Measurements from ENCODE around the gene KIF2C.

The KIF2C gene

DNA sequence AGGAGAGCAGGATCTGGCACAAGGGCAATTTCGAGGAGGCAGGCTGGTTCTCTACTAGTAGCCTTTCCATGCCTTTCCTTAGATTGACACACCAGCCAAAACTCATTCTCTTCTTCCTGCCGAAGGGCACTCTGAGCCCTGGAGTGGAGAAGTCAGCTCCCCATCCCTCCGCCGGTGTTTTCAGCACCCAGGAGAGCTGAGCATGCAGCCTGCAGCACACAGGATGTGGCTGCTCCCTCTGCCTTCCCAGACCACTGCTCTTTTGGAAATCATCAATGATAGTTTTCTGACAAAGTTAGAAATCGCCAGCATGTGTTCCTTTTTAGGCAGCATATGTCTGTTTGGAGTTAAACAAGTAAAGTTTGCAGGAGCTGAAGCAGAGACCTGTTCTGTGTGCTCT lies 20.3 kb upstream of the KIF2C start:
- H3K27ac ChIP-seq: no peak overlapping the region; the same call in 1 of the 2 replicates
- TF ChIP-seq, protein P1, sequence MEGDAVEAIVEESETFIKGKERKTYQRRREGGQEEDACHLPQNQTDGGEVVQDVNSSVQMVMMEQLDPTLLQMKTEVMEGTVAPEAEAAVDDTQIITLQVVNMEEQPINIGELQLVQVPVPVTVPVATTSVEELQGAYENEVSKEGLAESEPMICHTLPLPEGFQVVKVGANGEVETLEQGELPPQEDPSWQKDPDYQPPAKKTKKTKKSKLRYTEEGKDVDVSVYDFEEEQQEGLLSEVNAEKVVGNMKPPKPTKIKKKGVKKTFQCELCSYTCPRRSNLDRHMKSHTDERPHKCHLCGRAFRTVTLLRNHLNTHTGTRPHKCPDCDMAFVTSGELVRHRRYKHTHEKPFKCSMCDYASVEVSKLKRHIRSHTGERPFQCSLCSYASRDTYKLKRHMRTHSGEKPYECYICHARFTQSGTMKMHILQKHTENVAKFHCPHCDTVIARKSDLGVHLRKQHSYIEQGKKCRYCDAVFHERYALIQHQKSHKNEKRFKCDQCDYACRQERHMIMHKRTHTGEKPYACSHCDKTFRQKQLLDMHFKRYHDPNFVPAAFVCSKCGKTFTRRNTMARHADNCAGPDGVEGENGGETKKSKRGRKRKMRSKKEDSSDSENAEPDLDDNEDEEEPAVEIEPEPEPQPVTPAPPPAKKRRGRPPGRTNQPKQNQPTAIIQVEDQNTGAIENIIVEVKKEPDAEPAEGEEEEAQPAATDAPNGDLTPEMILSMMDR (conservative IDR thresholded peaks at IDR 0.05): no peak
- no peak for TF ChIP-seq ZFX (IDR thresholded peaks at IDR 0.05)

DNA sequence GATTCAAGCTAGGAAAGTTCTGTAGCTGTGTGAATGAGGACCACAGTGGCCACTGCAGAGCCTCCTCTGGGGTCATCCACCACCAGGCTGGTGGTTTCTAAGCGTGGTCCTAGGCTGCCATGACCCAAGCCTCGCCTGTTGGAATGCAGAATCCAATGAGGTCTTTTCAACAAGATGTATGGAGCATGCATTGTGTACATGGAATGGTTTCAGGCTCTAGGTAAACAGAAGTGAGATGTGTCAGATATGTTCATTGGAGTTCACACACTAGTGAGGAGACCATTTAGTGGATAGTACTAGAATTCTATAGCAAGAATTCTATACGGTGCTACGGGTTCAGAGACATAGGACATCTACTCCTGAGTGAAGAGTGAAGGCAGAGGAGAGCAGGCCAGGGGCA lies 19.4 kb upstream of the KIF2C start:
- peak overlapping the region; percentile 27 for H3K27ac ChIP-seq
- TF ChIP-seq, protein P1 (conservative IDR thresholded peaks at IDR 0.05): no peak

DNA sequence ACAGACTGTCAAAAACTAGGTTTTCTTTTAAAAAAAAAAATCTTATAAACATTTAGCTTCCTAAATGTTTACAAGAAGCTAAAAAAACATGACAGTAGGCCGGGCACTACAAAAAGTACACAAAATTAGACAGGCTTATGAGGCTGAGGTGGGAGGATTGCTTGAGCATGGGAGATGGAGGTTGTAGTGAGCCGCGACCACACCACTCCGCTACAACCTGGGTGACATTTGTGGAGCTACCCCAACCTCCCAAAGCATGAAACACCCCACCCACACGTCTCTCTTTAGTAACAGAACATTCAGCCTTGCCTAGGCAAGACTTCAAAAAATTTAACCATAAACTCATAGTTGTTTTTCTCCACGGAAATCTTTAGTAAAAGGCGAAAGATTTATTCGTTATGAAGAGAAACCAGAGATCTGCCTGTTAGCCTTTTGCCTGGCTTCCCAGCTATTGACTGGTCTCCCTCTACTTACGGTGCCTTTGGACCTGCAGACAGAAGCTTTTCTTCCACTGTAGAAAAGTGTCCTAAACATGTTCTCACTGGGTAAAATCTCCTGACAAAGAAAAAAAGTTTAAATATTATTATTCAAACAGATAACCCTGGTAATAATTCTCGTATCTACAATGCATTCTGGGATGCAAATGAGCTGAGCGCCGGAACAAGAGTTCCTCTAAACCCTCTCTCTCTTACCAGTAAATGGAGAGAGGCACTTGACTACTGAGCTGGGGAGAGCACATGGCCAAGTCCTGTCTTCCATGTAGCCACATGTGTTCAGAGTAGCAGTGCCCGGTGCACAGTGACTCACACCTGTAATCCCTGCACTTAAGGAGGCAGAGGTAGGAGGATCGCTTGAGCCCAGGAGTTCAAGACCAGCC lies 17.9 kb upstream of the KIF2C start:
- TF ChIP-seq ZFX (IDR thresholded peaks at IDR 0.05): no peak
- TF ChIP-seq, protein P1 (conservative IDR thresholded peaks at IDR 0.05): no peak
- H3K27ac ChIP-seq: peak overlapping the region; percentile 73

DNA sequence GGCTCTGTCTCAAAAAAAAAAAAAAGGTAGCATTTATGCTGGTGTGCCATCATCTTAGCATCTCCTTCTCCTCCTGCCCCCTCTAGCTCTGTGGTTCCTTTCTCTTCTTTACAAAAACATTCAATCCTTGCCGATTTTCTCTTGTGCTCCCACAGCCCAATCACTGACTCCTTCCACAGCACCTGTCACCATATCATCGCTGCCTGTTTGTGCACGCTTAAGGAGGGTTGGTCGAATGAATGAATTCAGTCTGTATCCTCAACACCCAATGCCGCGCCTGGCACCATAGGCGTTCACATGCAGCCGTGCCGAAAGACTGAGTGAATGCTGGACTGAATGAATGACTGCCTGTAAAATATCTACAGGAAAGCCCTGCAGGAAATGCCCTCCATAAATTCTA lies 16.6 kb upstream of the KIF2C start:
- TF ChIP-seq, protein P1 (conservative IDR thresholded peaks at IDR 0.05): no peak
- TF ChIP-seq ZFX (IDR thresholded peaks at IDR 0.05): no peak
- peak overlapping the region; percentile 73; the same call in 1 of the 2 replicates for H3K27ac ChIP-seq

DNA sequence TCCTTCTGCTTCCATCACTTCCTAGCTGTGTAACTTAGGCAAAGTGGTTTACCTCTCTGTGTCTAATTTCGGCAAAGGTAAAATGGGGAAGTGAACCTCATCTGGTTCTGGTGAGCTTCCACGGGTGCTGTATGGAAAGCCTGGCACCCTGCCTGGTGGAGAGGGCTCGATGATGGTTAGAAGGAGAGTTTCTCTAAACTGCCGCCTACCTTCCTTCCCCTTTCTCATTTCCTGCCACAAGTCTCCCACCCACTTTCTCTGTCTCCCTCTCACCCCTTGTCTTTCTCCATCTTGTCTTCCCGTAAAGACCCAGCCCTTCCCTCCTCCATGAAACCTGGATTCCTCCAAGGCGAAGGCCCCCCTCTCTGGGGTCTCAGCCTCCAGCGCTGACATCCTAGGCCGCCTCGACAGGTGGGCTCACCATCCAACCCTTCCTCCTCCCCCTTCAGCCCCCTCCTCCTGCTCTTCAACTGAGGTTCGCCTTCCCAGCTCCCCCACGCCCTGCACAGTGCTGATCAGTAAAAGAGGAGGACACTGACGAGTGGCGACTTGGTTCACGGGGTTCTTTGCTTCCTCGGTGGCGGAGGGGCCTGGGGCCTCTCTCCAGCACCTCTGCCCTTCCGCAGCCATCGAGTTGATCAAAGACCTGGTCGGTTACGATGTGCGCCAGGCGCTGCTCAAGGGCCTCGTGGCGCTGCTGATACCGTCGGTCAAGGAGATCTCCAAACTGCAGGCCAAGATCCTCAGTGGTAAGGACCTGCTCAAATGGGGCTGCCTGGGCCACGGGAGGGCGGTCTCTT lies 15.9 kb upstream of the KIF2C start:
- H3K27ac ChIP-seq: 0 out of 2 replicates have a peak overlapping the region, but pooled peaks have one; percentile 5
- TF ChIP-seq, protein P1 (conservative IDR thresholded peaks at IDR 0.05): no peak
- no peak for TF ChIP-seq ZFX (IDR thresholded peaks at IDR 0.05)

DNA sequence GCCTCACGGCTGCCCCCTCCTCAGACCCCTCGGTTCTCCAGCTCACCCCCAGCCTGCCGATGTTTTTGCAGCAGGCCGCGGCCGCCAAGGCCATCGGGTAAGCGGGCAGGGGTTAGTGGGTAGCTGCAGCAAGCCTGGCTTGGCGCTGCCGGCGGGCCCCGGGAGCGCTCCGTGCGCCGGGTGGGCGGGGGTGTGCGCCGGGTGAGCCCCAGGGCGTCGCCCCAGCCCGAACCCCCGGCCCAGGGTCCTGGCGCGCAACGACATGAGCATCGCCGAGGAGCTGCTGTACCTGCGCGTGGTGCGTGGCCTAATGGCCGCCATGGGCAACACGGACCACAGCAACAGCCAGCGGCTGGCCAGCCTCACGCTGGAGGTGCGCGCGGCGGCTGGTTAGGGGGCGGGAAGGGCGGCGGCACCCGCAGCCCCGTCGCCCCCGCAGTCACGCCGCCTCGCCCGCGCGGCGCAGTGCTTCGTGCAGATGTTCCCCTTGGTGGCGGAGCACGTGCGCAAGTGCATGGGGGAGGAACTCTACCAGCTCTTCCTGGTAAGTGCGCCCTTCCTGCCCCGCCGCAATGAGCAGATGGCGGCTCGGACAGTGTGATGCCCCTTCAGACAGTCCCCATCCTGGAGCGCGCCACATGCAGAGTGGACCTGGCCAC lies 15.2 kb upstream of the KIF2C start:
- H3K27ac ChIP-seq: no peak overlapping the region
- TF ChIP-seq ZFX (IDR thresholded peaks at IDR 0.05): no peak
- TF ChIP-seq, protein P1 (conservative IDR thresholded peaks at IDR 0.05): no peak

Data from C4-2B (cell line).